IPS DF 6.9 (cell line): ENCODE measurements around the gene ADGRG7.
A peak's percentile ranks its signal among the peaks of the same experiment; 100 is the strongest.

Experiments used
- DNase-seq: peaks from one replicate; pipeline ENCODE4 v3.0.0-alpha.2; 2013; ENCODE audit warnings: low read depth, low spot score
- H3K27ac ChIP-seq: one replicate; pipeline ENCODE4 v1.5.1; 2013; ENCODE audit warnings: low read length, control low read depth
- H3K27me3 ChIP-seq: 2 replicates; pipeline ENCODE4 v1.6.1; 2013; ENCODE audit warnings: mild to moderate bottlenecking, low read length; ENCODE audit not compliant: control insufficient read depth, insufficient read depth
- H3K36me3 ChIP-seq: 2 replicates; pipeline ENCODE4 v1.6.1; 2013; ENCODE audit warnings: low read length; ENCODE audit not compliant: control insufficient read depth, insufficient read depth
- H3K4me1 ChIP-seq: 2 replicates; pipeline ENCODE4 v1.6.1; 2013; ENCODE audit warnings: low read length; ENCODE audit not compliant: control insufficient read depth, insufficient read depth
- H3K4me3 ChIP-seq: 2 replicates; pipeline ENCODE4 v1.5.1; 2013; ENCODE audit warnings: mild to moderate bottlenecking, low read length
- H3K9me3 ChIP-seq: 2 replicates; pipeline ENCODE4 v1.6.1; 2013; ENCODE audit warnings: low read length, inconsistent platforms; ENCODE audit not compliant: control insufficient read depth, insufficient read depth
- WGBS: extraction: QIAGEN DNeasy Blood & Tissue Kit; methylation state at CpG from one replicate; pipeline ENCODE4 v1.1.7; 2013; ENCODE audit warnings: mixed read lengths, missing lambda C conversion rate; ENCODE audit not compliant: insufficient read length, insufficient coverage; 5-methylcytosine and 5-hydroxymethylcytosine counted together

Gene ADGRG7

DNA sequence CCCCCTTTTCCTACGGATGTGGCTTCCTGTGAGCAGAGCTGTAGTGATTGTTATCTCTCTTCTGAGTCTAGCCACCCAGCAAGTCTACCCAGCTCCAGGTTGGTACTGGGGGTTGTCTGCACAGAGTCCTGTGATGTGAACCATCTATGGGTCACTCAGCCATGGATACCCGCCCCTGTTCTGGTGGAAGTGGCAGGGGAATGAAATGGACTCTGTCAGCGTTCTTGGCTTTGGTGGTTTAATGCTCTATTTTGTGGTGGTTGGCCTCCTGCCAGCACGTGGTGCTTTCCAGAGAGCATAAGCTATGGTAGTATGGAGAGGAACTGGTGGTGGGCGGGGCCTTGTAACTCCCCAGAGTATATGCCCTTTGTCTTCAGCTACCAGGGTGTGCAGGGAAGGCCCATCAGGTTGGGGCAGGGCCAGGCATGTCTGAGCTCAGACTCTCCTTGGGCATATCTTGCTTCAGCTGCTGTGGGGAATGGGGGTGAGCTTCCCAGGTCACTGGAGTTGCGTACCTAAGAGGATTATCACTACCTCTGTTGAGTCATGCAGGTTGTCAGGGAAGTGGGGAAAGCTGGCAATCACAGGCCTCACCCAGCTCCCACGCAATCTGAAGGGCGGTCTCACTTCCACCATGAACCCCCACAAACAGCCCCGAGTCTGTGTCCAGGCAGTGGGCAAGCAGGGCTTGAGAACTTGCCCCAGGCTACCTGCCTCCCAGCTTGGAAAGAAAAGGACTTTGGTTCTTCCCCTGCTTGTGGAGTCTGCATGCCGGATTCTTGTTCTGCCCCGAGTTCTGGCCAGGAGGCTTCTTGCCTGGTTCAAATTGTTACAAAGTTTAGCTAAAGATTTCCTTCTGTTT, 9.0 kb upstream of the ADGRG7 start:
- peaks cover 2% of the 10 kb centered on the region; the same call in 1 of the 2 replicates for H3K4me1 ChIP-seq
- no peaks in the 10 kb centered on the region for H3K36me3 ChIP-seq
- no peak overlapping the region for H3K4me3 ChIP-seq
- H3K9me3 ChIP-seq, result no peaks in the 10 kb centered on the region
- WGBS, result no CpG with 5 or more reads among the region's 11 CpGs
- DNase-seq, result no peak
- no peaks in the 10 kb centered on the region for H3K27me3 ChIP-seq
- H3K27ac ChIP-seq, result no peak overlapping the region

DNA sequence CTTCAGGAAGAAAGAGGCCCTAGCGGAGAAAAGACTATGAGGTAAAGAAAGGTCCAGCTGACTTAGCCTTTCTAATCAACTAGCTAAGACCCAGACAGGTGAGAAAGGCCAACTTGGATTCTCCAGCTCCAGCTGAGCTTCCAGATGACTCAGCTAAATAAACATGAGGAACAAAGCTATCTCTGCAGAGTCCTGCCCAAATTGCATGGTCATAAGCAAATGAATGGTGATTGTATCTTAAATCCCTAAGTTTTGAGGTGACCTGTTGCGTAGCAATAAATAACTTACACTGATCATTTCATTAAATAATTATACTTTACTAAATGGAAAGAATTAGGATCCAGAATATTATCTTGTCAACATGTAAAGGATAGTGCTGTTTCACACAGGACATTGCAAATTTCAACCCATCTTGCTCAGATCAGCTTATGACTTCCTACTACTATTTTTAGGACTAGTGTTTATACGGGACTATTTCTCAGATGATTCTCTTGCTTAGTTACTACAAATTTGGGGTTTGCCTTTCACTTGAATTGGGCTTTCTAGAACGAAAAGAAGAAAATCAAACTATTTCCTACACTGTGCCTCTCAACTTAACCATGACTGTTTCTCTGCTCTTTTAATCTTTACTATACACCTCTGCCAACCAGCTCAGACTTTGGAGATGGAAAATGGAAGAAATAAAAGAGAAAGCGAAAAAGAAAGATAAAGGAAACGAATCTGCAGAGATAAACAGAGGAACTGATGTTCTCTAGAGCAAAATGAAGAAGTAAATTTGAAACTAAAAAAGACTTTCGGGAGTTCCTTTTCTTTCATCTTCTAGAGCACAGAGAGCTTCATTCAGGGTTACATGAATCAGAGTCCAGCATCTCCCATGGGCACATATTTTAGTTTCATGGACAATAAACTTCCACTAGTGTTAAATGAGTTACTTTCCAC, 6.6 kb upstream of the ADGRG7 start:
- no peaks in the 10 kb centered on the region for H3K36me3 ChIP-seq
- no peak overlapping the region for H3K4me3 ChIP-seq
- no peaks in the 10 kb centered on the region for H3K27me3 ChIP-seq
- H3K27ac ChIP-seq, result no peak overlapping the region
- H3K4me1 ChIP-seq, result peaks cover 2% of the 10 kb centered on the region; the same call in 1 of the 2 replicates
- no peak for DNase-seq
- no peaks in the 10 kb centered on the region for H3K9me3 ChIP-seq
- no CpG with 5 or more reads among the region's 7 CpGs for WGBS

DNA sequence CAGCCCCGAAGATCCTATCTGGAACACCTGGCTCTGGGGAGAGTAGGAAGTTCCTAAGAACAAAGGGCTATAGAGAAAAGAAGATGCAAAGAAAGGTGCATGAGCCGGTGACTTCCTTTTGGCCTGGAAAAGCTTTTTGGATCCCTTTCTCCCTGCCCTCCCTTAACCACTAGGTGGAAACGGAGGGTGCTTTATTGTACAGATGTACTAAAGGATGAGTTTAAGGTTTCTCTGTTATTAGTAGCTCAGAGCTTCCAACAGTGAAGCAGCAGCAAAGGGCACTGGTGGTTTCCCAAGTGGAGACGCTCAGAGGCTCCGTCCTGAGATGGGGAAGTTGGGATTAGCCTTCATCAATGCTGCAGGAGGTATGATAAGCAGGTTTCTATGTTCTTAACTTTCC, 5.9 kb upstream of the ADGRG7 start:
- no peak overlapping the region for H3K4me3 ChIP-seq
- no peaks in the 10 kb centered on the region for H3K27me3 ChIP-seq
- no peak overlapping the region for H3K27ac ChIP-seq
- no CpG with 5 or more reads among the region's 5 CpGs for WGBS
- DNase-seq, result peak; percentile 27
- H3K4me1 ChIP-seq, result peaks cover 2% of the 10 kb centered on the region; the same call in 1 of the 2 replicates
- H3K9me3 ChIP-seq, result no peaks in the 10 kb centered on the region
- H3K36me3 ChIP-seq, result no peaks in the 10 kb centered on the region

DNA sequence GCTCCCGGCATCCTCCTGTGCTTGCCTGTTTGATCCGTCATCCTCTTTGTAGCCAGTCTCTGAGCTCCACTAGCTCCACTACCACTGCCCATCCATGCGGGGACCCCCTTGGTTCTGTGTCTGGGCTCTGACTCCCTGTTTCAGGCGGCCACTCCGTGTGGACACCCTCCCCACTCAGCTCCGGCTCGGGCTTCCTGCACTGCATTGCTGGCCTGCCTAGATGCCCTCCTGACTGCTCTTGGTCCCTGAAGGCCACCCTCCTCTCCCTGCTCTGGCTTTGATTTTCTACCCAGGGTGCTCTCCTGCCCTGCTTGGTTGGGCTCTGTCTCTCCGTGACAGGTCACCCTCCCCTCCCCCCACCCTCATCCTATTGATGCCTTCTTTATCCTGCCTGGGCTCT, 4.0 kb upstream of the ADGRG7 start:
- Histone ChIP-seq H3K4me3 (no peak overlapping the region), H3K27ac (no peak overlapping the region), H3K4me1 (peaks cover 2% of the 10 kb centered on the region; the same call in 1 of the 2 replicates), H3K9me3 (no peaks in the 10 kb centered on the region), H3K27me3 (no peaks in the 10 kb centered on the region), H3K36me3 (no peaks in the 10 kb centered on the region)
- DNase-seq, result no peak
- no CpG with 5 or more reads among the region's 8 CpGs for WGBS

DNA sequence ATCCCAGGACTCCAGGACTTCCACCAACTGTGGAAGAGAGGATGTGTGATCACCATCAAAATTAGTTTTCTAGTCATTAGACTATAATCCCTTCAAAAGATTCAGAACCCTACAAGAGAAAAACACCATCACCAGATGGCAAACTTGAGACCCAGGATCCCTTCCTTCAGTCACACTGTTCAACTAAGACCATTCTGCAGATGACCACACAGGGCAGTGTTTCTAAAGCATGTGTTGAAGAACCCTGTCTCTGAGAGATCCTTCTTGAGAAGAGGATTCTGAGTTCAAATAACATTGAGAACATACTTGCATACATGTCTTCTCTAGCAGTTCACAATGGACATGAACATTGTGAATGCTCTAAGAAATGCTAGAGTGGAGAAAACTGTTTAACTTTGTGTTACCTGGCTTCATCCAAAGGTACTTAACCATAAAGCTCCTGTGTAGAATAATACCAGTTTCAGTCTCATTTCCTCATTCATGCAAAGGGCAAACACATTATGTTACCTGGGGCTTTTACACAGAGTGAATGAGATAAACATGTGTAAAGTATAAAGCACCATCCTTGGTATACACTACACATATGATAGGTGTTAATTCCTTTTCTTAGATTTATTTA, 2.4 kb upstream of the ADGRG7 start:
- no peak overlapping the region for H3K4me3 ChIP-seq
- no peak overlapping the region for H3K27ac ChIP-seq
- no peaks in the 10 kb centered on the region for H3K27me3 ChIP-seq
- DNase-seq, result no peak
- peaks cover 3% of the 10 kb centered on the region; the same call in 1 of the 2 replicates for H3K4me1 ChIP-seq
- H3K36me3 ChIP-seq, result no peaks in the 10 kb centered on the region
- no peaks in the 10 kb centered on the region for H3K9me3 ChIP-seq

DNA sequence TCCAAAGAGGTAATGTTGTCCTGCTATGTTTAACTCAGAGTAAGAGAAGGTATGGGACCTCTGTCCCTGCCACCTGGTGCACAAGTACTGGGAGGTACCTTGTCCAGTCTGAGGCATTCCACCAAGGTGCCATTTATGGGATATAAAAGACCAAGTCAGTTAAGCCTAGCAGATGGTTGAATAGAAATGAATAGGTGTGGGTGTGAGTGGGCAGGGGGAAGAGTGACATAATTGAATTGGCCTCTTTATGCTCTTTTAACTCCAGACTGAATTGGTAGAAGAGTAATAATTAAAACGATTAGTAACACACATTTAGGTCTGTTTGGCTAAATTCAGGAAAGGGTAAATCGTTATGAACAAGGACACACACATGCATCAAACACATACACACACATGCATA, 562 bp downstream of the ADGRG7 start:
- DNase-seq, result no peak
- no peak overlapping the region for H3K27ac ChIP-seq

DNA sequence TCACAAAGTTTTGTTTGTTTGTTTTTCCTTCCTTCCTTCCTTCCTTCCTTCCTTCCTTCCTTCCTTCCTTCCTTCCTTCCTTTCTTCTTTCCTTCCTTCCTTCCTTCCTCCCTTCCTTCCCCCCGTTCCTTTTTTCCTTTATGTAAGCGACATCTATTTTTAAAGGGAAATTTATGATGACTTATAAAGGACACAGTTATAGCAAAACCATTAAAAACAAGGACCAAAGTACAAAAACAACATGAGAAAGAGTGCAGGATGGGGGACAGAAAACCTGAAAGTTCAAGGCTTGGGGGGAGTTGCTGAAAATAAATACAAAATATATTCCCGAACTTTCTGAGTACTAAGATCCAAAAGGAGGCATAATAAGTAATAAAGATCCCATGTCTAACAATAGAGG, 1.8 kb downstream of the ADGRG7 start:
- DNase-seq, result no peak
- WGBS, result no CpG with 5 or more reads among the region's 3 CpGs
- H3K4me1 ChIP-seq, result peaks cover 1% of the 10 kb centered on the region; the same call in 1 of the 2 replicates
- no peaks in the 10 kb centered on the region for H3K27me3 ChIP-seq
- H3K9me3 ChIP-seq, result no peaks in the 10 kb centered on the region
- H3K4me3 ChIP-seq, result no peak overlapping the region
- no peak overlapping the region for H3K27ac ChIP-seq
- no peaks in the 10 kb centered on the region for H3K36me3 ChIP-seq

More for the DNA sequence above, 562 bp downstream of the ADGRG7 start:
- Histone ChIP-seq H3K4me1 (peaks cover 1% of the 10 kb centered on the region; the same call in 1 of the 2 replicates), H3K4me3 (no peak overlapping the region), H3K9me3 (no peaks in the 10 kb centered on the region), H3K36me3 (no peaks in the 10 kb centered on the region), H3K27me3 (no peaks in the 10 kb centered on the region)
- no CpG with 5 or more reads among the region's 2 CpGs for WGBS

DNA sequence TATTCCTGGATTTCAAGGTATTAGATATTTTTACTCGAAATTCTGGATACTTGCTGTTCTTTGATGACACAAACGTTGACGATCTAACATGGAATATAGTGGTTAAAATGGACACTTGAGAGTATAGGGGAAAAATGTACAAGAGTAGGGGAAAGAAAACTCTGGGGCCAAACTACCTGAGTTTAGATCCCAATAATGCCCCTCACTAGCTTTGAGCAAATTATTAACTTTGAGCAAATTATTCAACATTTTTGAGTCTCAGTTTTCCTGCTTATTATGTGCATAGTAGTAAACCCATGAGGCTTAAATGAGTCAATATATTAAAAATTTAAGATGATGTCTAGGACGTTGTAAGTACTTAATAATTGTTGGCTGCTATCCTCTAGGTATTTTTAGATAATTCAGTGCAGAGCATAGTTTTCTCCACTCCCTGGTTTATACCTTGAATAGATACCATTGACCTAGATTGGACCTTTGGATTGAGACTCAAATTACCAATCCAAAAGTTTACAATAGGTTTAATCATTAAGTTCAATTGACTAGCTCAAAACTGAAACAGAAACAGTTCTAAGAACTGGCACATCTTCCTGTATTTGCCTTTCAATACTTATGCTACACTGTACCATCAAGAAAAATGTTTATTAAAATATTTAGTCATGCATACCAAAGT, 4.5 kb downstream of the ADGRG7 start:
- DNase-seq, result no peak
- no CpG with 5 or more reads among the region's 4 CpGs for WGBS
- H3K9me3 ChIP-seq, result no peaks in the 10 kb centered on the region
- H3K27ac ChIP-seq, result no peak overlapping the region
- no peak overlapping the region for H3K4me3 ChIP-seq
- H3K27me3 ChIP-seq, result no peaks in the 10 kb centered on the region
- H3K4me1 ChIP-seq, result peaks cover 1% of the 10 kb centered on the region; the same call in 1 of the 2 replicates
- no peaks in the 10 kb centered on the region for H3K36me3 ChIP-seq

DNA sequence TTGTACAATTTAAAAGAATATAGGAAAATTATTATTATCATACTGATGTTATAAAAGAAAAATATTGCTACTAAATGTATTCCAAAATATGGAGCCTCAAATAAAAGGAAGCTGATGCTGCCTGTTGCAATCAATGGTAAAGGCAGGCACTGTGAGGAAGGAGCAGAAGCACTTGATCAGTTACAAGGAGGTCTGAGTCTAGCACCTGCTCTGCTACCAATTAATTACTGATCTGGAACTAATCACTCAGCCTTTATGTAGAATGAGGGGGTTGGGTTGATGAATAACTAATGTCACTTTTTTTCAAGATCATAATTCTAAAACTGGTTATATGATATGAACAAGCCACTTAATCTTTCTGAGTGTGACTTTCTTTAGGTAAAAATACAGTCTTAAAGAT, 5.5 kb downstream of the ADGRG7 start:
- Histone ChIP-seq H3K4me3 (no peak overlapping the region), H3K4me1 (peaks cover 1% of the 10 kb centered on the region; the same call in 1 of the 2 replicates), H3K27ac (no peak overlapping the region), H3K36me3 (no peaks in the 10 kb centered on the region), H3K9me3 (no peaks in the 10 kb centered on the region), H3K27me3 (no peaks in the 10 kb centered on the region)
- DNase-seq, result no peak

DNA sequence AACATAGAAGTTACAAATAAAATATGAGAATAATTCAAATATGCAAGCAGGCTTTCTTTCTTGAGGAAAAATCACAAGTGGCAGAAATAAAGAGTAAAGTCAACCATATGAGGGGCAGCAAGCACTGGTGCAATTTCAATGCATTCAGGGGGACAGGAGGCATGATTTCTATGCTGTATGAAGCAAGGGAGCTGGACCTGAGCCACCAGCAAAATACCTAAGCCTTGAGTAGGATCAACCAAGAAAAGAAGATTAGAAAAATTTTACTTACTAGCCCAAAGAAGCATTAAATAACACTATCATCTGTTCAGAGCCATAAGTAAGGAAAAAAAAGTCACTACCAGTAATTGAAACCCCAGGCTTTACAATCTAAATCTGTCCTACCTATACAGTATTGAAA, 6.3 kb downstream of the ADGRG7 start:
- Histone ChIP-seq H3K4me1 (peaks cover under 1% of the 10 kb centered on the region; the same call in 1 of the 2 replicates), H3K4me3 (no peak overlapping the region), H3K27me3 (no peaks in the 10 kb centered on the region), H3K9me3 (no peaks in the 10 kb centered on the region), H3K36me3 (no peaks in the 10 kb centered on the region), H3K27ac (no peak overlapping the region)
- no peak for DNase-seq
